CD14-positive monocyte (primary cell): ENCODE results near the gene BEND2. TPM values are rescaled to one million over a fixed set of nuclear protein-coding genes. Genes with fewer than 3 reads are reported as not detected.

Experiments
- DNase-seq, 3 donors: peaks; one replicate each; pipeline ENCODE4 v3.0.0-alpha.2; 2011 to 2022
- H2AFZ ChIP-seq: 2 replicates; pipeline ENCODE4 v1.6.0; 2012; ENCODE audit warnings: mild to moderate bottlenecking, low read depth, low read length, inconsistent platforms; ENCODE audit not compliant: insufficient read depth, poor library complexity, severe bottlenecking
- H3K27ac ChIP-seq, 2 donors: 1 replicate in 1 of 2; 2 replicates in 1 of 2; pipeline ENCODE4 v1.5.1; 2012 to 2013; ENCODE audit warnings: low read length in 2 of 2, control low read depth in 1 of 2, inconsistent platforms in 1 of 2, low read depth in 1 of 2, mild to moderate bottlenecking in 1 of 2
- H3K27me3 ChIP-seq, 2 donors: one replicate each; pipeline versions ENCODE4 v1.6.0 to v1.6.1; 2011 to 2013; ENCODE audit warnings: low read length in 2 of 2; ENCODE audit not compliant: control insufficient read depth in 2 of 2, insufficient read depth in 2 of 2
- H3K36me3 ChIP-seq, 2 donors: replicated peaks in 1 of 2; 1 replicate in 1 of 2; 2 replicates in 1 of 2; pipeline versions ENCODE4 v1.5.1 to v1.6.1; 2012 to 2013; ENCODE audit warnings: low read length in 2 of 2, control low read depth in 1 of 2, inconsistent platforms in 1 of 2, mild to moderate bottlenecking in 1 of 2; ENCODE audit not compliant: insufficient read depth in 2 of 2, control insufficient read depth in 1 of 2
- H3K4me1 ChIP-seq, 2 donors: 1 replicate in 1 of 2; 2 replicates in 1 of 2; pipeline versions ENCODE4 v1.5.1 to v1.6.1; 2012 to 2013; ENCODE audit warnings: low read length in 2 of 2, control low read depth in 1 of 2, inconsistent platforms in 1 of 2, mild to moderate bottlenecking in 1 of 2, moderate library complexity in 1 of 2; ENCODE audit not compliant: insufficient read depth in 2 of 2, control insufficient read depth in 1 of 2
- H3K4me2 ChIP-seq: replicated peaks from 2 replicates; pipeline ENCODE3; 2012; ENCODE audit warnings: low read length, moderate library complexity, mild to moderate bottlenecking; ENCODE audit not compliant: poor library complexity, severe bottlenecking; ENCODE audit errors: extremely low read depth
- H3K4me3 ChIP-seq, 3 experiments: fragments of 200-600 bp in 1 of 3; sonication (generic) in 1 of 3; replicated peaks in 1 of 3; 1 replicate in 2 of 3; 2 replicates in 1 of 3; pipeline ENCODE4 v1.5.1; 2011 to 2013; ENCODE audit warnings: low read length in 3 of 3, mild to moderate bottlenecking in 3 of 3, control low read depth in 2 of 3, low read depth in 2 of 3, inconsistent platforms in 1 of 3, moderate library complexity in 1 of 3
- H3K79me2 ChIP-seq: 2 replicates; pipeline ENCODE4 v1.6.0; 2012; ENCODE audit warnings: mild to moderate bottlenecking, control low read depth, inconsistent platforms, low read length, moderate library complexity; ENCODE audit not compliant: insufficient read depth
- H3K9ac ChIP-seq: 2 replicates; pipeline ENCODE4 v1.6.0; 2017; ENCODE audit warnings: low read length, mild to moderate bottlenecking; ENCODE audit not compliant: insufficient read depth, poor library complexity, severe bottlenecking
- H3K9me3 ChIP-seq, 2 donors: replicated peaks in 1 of 2; 1 replicate in 1 of 2; 2 replicates in 1 of 2; pipeline versions ENCODE4 v1.5.1 to v1.6.1; 2012 to 2013; ENCODE audit warnings: low read length in 2 of 2, control low read depth in 1 of 2; ENCODE audit not compliant: control insufficient read depth in 1 of 2, insufficient read depth in 1 of 2
- H4K20me1 ChIP-seq: 2 replicates; pipeline ENCODE4 v1.6.0; 2012; ENCODE audit warnings: mild to moderate bottlenecking, low read length, control low read depth, moderate library complexity; ENCODE audit not compliant: insufficient read depth
- H3K27ac Mint-ChIP-seq, 7 donors: one replicate each; pipeline ENCODE4 v1.8.0; 2020; ENCODE audit warnings: mild to moderate bottlenecking in 7 of 7, mixed read lengths in 7 of 7, moderate library complexity in 6 of 7, inconsistent platforms in 2 of 7
- H3K27me3 Mint-ChIP-seq, 3 donors: one replicate each; pipeline ENCODE4 v1.8.0; 2021 to 2022; ENCODE audit warnings: low read depth in 3 of 3, mild to moderate bottlenecking in 3 of 3, mixed read lengths in 3 of 3, moderate library complexity in 3 of 3, inconsistent platforms in 1 of 3
- H3K36me3 Mint-ChIP-seq, 2 donors: one replicate each; pipeline ENCODE4 v1.8.0; 2020; ENCODE audit warnings: mixed read lengths in 2 of 2, inconsistent platforms in 1 of 2, mild to moderate bottlenecking in 1 of 2
- H3K4me1 Mint-ChIP-seq: one replicate; pipeline ENCODE4 v1.8.0; 2020; ENCODE audit warnings: mild to moderate bottlenecking, mixed read lengths
- H3K4me3 Mint-ChIP-seq, 2 donors: one replicate each; pipeline ENCODE4 v1.8.0; 2020; ENCODE audit warnings: mild to moderate bottlenecking in 2 of 2, mixed read lengths in 2 of 2, moderate library complexity in 1 of 2
- H3K9me3 Mint-ChIP-seq, 7 donors: one replicate each; pipeline ENCODE4 v1.8.0; 2020 to 2022; ENCODE audit warnings: mixed read lengths in 7 of 7, mild to moderate bottlenecking in 6 of 7, moderate library complexity in 6 of 7, inconsistent platforms in 2 of 7
- WGBS: methylation state at CpG from one replicate; pipeline ENCODE4 v1.1.5; 2013; ENCODE audit warnings: missing lambda C conversion rate; ENCODE audit not compliant: insufficient coverage; 5-methylcytosine and 5-hydroxymethylcytosine counted together
- intact Hi-C, 2 donors: fragments of 100-400 bp; cut with micrococcal nuclease; formaldehyde crosslinking; loops; one replicate each; pipeline versions ENCODE4 v1.15.0 to v1.15.1; 2023
- polyA plus RNA-seq, 3 donors: library from polyadenylated mRNA; depleted of rRNA in 1 of 3; unstranded in 2 of 3; stranded (reverse) in 1 of 3; fragments of 300-500 nt in 2 of 3; fragments of >200 nt in 1 of 3; fragmentation: Illumina TruSeq in 2 of 3; gene quantifications; 1 replicate in 2 of 3; 2 replicates in 1 of 3; pipeline ENCODE4 v1.2.3, GENCODE V29; 2012 to 2021
- TF ChIP-seq, protein P1 (sequence below): fragments of 200-600 bp; IDR thresholded peaks from one replicate; pipeline ENCODE4 v1.8.0; 2022; ENCODE audit warnings: antibody characterized with exemption, mild to moderate bottlenecking

Gene BEND2
- polyA plus RNA-seq, 3 donors = 0.04 to 0.14 TPM; not detected in 1

DNA sequence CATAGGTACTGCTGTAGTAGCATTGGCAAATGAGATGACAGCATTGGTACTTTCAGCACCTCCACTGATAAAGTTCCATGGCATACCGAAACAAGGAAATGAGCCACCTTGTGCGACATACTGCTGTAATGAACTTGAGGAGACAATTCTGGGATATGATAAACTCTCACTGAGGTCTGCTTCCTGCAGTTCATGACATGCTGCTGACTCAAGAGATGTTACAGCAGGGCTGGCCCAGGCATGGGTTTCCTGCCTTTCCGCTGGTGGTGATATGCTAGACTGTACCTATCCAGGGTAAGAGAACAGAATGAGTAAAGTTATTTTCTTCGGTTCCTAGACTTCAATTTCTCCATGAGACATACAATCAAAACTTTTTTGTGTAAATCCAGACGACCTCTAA, 17.1 kb downstream of the BEND2 start:
- DNase-seq = no peak
- 100% methylated on average over 1 of the region's 5 CpGs for WGBS

DNA sequence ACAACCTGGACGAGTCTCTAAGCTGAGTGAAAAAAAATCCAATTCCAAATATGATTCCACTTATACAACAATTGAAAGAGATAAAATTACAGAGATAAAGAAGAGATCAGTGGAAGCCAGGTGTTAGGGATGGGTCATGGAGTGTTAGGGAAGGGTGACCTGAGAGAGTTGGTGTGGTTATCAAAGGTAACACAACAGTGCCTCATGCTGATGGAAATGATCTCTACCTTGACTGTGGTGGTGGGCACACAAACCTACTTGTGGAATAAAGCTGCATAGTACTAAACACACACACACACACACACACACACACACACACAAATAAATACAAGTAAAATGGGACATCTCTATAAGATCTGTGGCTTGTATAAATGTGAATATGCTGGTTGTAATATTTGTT, 26.0 kb downstream of the BEND2 start:
- Histone ChIP-seq H3K27me3 (no peaks in the 10 kb centered on the region), H2AFZ (no peak overlapping the region), H4K20me1 (no peaks in the 10 kb centered on the region), H3K4me1 (no peaks in the 10 kb centered on the region), H3K4me2 (no peak overlapping the region), H3K27ac (no peak overlapping the region), H3K4me3 (no peak overlapping the region), H3K36me3 (no peaks in the 10 kb centered on the region), H3K9ac (no peak overlapping the region), H3K9me3 (no peaks in the 10 kb centered on the region), H3K79me2 (no peaks in the 10 kb centered on the region)
- H3K36me3 Mint-ChIP-seq = no peaks in the 10 kb centered on the region
- intact Hi-C loops = no loop called here
- no CpG with 5 or more reads among the region's 1 CpG for WGBS
- H3K9me3 Mint-ChIP-seq = peaks cover 0 to 4% (median 2%) of the 10 kb centered on the region in 7 donors
- H3K27ac Mint-ChIP-seq = no peak overlapping the region
- DNase-seq = no peak
- no peaks in the 10 kb centered on the region for H3K4me1 Mint-ChIP-seq
- H3K27me3 Mint-ChIP-seq = peaks cover 0 to 4% (median 0%) of the 10 kb centered on the region in 3 donors
- H3K4me3 Mint-ChIP-seq = no peak overlapping the region
- TF ChIP-seq, protein P1, sequence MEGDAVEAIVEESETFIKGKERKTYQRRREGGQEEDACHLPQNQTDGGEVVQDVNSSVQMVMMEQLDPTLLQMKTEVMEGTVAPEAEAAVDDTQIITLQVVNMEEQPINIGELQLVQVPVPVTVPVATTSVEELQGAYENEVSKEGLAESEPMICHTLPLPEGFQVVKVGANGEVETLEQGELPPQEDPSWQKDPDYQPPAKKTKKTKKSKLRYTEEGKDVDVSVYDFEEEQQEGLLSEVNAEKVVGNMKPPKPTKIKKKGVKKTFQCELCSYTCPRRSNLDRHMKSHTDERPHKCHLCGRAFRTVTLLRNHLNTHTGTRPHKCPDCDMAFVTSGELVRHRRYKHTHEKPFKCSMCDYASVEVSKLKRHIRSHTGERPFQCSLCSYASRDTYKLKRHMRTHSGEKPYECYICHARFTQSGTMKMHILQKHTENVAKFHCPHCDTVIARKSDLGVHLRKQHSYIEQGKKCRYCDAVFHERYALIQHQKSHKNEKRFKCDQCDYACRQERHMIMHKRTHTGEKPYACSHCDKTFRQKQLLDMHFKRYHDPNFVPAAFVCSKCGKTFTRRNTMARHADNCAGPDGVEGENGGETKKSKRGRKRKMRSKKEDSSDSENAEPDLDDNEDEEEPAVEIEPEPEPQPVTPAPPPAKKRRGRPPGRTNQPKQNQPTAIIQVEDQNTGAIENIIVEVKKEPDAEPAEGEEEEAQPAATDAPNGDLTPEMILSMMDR = no peak

More for the DNA sequence above, 17.1 kb downstream of the BEND2 start:
- Mint-ChIP-seq H3K4me1 (no peaks in the 10 kb centered on the region), H3K27ac (no peak overlapping the region), H3K36me3 (no peaks in the 10 kb centered on the region), H3K27me3 (peaks cover 0 to 6% (median 0%) of the 10 kb centered on the region in 3 donors), H3K9me3 (peaks cover 0 to 3% (median 0%) of the 10 kb centered on the region in 7 donors), H3K4me3 (no peak overlapping the region)
- H2AFZ ChIP-seq = no peak overlapping the region
- no peaks in the 10 kb centered on the region for H3K27me3 ChIP-seq
- H3K27ac ChIP-seq = no peak overlapping the region
- no peaks in the 10 kb centered on the region for H3K36me3 ChIP-seq
- intact Hi-C loops = no loop called here
- H3K4me1 ChIP-seq = no peaks in the 10 kb centered on the region
- no peak overlapping the region for H3K4me3 ChIP-seq
- H3K79me2 ChIP-seq = no peaks in the 10 kb centered on the region
- H3K9ac ChIP-seq = no peak overlapping the region
- H3K9me3 ChIP-seq = no peaks in the 10 kb centered on the region
- TF ChIP-seq, protein P1 = no peak
- no peak overlapping the region for H3K4me2 ChIP-seq
- H4K20me1 ChIP-seq = no peaks in the 10 kb centered on the region
